ENCODE measurements around the gene ARHGEF3.
A peak's percentile ranks its signal among the peaks of the same experiment; 100 is the strongest.

ARHGEF3 gene

DNA sequence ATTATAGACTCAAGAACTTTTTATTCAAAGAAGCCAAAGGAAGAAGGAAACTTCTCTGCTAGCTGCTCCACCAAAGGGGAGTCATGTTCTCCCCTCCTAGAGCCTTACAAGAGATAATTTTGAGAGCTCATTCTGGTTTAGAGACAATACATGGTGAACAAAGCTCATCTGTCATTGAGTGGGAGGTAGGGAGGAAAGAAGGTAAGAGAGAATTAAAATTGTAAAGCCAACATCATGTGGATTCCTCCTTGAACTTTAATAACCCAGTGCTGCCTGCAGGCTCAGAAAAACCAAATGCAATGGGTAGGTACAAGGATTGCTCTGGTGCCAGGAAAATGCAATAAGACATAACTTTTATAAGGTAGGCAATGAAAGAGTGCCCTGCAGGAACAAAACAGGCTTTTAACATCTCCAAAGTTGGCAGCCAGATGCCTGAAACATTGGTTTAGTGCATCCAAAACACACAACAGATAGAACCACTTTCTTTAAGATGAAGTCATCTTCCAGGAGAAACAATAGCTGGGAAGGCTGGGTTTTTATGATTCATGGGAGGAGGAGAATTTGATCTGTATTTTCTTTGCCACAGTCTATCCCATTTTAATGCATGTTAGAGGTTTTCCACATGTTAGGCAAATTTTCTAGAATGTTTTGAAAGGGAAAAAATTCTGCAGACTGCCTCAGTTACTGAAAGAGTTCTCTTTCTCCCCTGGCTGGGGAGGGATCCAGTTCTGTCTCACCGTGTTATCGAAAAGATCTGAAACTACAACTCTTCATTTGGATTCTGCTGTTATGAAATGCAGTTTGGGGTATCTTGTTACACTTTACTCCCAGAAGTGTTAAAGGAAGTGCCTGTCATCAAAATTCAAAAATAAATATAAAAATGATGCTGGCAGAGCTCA is 11.3 kb upstream of the ARHGEF3 start:
- no peaks in the 10 kb centered on the region for H3K27me3 ChIP-seq
- H3K4me3 ChIP-seq (ENCODE audit: low read depth, low read length), result no peak overlapping the region
- H3K9me3 ChIP-seq, result no peaks in the 10 kb centered on the region
- TF ChIP-seq, protein P1, sequence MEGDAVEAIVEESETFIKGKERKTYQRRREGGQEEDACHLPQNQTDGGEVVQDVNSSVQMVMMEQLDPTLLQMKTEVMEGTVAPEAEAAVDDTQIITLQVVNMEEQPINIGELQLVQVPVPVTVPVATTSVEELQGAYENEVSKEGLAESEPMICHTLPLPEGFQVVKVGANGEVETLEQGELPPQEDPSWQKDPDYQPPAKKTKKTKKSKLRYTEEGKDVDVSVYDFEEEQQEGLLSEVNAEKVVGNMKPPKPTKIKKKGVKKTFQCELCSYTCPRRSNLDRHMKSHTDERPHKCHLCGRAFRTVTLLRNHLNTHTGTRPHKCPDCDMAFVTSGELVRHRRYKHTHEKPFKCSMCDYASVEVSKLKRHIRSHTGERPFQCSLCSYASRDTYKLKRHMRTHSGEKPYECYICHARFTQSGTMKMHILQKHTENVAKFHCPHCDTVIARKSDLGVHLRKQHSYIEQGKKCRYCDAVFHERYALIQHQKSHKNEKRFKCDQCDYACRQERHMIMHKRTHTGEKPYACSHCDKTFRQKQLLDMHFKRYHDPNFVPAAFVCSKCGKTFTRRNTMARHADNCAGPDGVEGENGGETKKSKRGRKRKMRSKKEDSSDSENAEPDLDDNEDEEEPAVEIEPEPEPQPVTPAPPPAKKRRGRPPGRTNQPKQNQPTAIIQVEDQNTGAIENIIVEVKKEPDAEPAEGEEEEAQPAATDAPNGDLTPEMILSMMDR (IDR thresholded peaks at IDR 0.05; ENCODE audit: low read depth, low read length), result no peak
- H3K36me3 ChIP-seq, result no peaks in the 10 kb centered on the region
- H3K4me1 ChIP-seq, result peaks cover 14% of the 10 kb centered on the region; the same call in 1 of the 2 replicates
- no peak for DNase-seq

DNA sequence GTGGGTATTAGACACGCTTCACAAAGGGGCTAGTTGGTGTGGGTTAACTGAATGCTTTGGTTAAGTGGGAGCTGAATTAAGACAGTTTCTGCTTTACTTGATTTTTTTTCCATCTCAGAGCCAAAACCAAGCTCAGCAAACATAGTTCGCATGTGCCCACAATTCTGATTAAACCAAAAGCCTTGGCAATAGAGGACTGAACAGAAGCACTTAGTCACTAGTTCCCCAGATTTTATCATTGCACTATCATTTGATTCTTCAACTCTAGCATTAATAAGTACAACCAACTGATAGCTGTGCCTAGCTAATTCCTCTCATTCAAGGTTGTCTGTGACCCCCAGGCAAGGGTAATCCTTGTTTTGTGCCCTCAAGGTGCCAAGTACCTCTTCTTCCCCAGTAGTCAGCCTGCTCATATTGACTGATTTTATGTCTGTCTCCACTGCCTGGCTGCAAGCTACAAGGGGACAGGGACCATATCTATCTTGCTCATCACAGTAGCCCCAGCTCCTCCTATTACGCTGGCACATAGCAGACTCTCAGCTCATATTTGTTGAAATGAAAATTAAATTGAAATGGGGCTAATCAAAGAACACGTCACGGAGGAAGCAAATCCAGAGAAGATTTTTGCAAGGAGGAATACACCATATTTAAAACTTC is 9.9 kb upstream of the ARHGEF3 start:
- peak; percentile 18 for DNase-seq
- TF ChIP-seq, protein P1 (IDR thresholded peaks at IDR 0.05; ENCODE audit: low read depth, low read length), result no peak
- H3K36me3 ChIP-seq, result no peaks in the 10 kb centered on the region

DNA sequence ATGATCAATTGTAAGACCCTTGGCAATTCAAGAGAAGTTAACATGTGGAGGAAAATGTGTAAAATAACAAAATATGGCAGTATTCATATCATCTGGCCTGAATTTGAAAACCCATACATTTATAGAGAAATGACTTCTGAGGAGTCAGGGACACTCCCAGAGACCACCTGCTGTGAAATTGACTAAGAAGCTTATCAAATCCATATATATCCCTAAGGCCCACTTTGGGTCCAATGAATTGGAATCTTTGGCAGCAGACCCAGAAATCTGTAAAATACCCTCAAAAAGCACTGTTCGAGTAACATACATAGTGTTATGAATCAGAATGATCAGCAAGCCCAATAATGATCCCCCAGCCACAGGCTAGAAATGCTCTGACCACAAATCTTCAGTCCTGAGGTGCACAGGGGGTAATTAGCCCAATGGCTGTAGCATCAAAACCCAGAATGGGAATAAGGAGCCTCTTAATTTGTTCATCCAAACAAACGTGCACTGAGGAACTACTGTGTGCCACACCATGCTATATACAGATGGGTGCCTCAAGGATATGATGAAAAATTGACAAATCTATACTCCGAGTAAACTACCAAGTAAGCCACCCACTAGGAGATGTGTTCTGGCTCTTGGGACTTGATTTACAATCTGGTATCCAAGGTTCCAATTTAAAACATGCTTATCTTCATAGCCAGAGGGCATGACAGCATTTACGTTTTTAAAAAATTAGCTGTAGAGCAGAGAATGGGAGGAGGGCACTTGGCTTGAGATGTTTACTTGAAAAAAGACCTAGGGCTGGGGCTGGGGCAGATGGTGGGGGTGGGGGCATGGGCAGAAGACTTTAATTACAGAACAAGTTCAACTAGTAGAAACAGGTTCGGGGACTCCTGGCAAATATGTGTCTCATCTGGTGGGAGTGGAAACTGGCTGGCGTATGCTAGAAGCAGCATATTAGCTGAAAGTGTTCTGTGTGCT is 9.1 kb upstream of the ARHGEF3 start:
- Histone ChIP-seq H3K36me3 (no peaks in the 10 kb centered on the region), H3K27me3 (no peaks in the 10 kb centered on the region), H3K4me3 (ENCODE audit: low read depth, low read length) (no peak overlapping the region), H3K4me1 (peaks cover 14% of the 10 kb centered on the region), H3K9me3 (no peaks in the 10 kb centered on the region)
- TF ChIP-seq, protein P1 (IDR thresholded peaks at IDR 0.05; ENCODE audit: low read depth, low read length), result no peak
- peak; percentile 30 for DNase-seq

More for the DNA sequence above, 9.9 kb upstream of the ARHGEF3 start:
- Histone ChIP-seq H3K4me3 (ENCODE audit: low read depth, low read length) (peak overlapping the region; percentile 17; the same call in 1 of the 2 replicates), H3K9me3 (no peaks in the 10 kb centered on the region), H3K27me3 (no peaks in the 10 kb centered on the region), H3K4me1 (peaks cover 14% of the 10 kb centered on the region; the same call in 1 of the 2 replicates)

DNA sequence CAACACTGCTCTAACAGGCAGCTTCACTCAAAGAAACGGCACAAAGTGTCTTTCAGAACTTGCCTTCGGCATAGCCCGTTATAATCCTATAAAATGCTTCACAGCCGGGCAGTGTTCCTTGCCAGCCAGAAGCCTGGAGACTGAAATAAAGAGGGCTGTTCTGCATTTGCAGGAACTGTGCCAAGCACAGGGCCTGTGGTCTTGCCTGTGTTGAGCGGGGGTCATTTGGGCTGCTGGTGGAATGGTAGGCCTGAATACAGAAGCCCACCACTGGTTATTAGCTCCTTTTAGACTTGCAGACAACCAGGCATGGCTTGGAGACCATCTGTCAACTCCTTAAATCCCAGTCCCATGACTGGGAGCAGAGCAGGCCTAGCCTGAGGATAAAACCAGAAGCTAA is 4.7 kb upstream of the ARHGEF3 start:
- Histone ChIP-seq H3K4me1 (no peaks in the 10 kb centered on the region; the same call in 1 of the 2 replicates), H3K4me3 (ENCODE audit: low read depth, low read length) (no peak overlapping the region), H3K9me3 (no peaks in the 10 kb centered on the region), H3K27me3 (no peaks in the 10 kb centered on the region), H3K36me3 (no peaks in the 10 kb centered on the region)
- TF ChIP-seq, protein P1 (IDR thresholded peaks at IDR 0.05; ENCODE audit: low read depth, low read length), result no peak
- peak; percentile 47 for DNase-seq

DNA sequence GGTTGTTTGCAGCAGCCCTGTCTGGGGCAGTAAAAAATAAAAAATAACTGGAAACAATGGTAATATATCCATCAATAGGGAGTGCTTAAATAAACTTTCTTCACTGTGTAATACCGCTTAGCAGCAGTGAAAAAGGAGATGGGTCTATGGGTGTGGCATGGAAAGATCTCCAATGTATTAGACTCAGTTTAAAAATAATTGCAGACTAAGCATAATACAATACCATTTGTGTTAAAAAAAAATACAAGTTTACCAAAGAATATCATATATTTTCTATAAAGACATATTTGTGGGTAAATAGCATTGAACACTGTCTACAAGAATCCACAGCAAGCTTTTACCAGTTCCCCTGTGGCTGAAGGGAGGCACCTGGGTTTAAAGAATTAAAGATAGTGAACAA is 1.0 kb upstream of the ARHGEF3 start:
- DNase-seq, result no peak
- H3K9me3 ChIP-seq, result no peaks in the 10 kb centered on the region
- H3K4me3 ChIP-seq (ENCODE audit: low read depth, low read length), result no peak overlapping the region
- H3K27me3 ChIP-seq, result no peaks in the 10 kb centered on the region
- TF ChIP-seq, protein P1 (IDR thresholded peaks at IDR 0.05; ENCODE audit: low read depth, low read length), result no peak
- no peaks in the 10 kb centered on the region; the same call in none of the 2 replicates for H3K4me1 ChIP-seq
- no peaks in the 10 kb centered on the region for H3K36me3 ChIP-seq

All from BE2C (cell line).